Measurements from ENCODE around the gene PARD6B.

GRCh38 chr20:50708845-50709635 lies 22.3 kb upstream of the PARD6B start:
- no peak for TF ChIP-seq CTCF (IDR thresholded peaks at IDR 0.05)
- no peak for TF ChIP-seq ZFX (IDR thresholded peaks at IDR 0.05; ENCODE audit: borderline replicate concordance)
